H1 (cell line): Measurements from ENCODE around the gene PIK3R5. TPM values are rescaled to one million over a fixed set of nuclear protein-coding genes. Genes with fewer than 3 reads are reported as not detected.

Experiments used
- CTCF ChIA-PET: fragments of 300-600 bp; sonication (Branson Sonifier 250); formaldehyde crosslinking; loops from one replicate; lab custom pipeline; 2021; ENCODE audit not compliant: partially characterized antibody; lab: Charles Lee
- POLR2A ChIA-PET: fragments of 300-600 bp; sonication (Branson Sonifier 250); formaldehyde crosslinking; loops from one replicate; lab custom pipeline; 2021; ENCODE audit warnings: inconsistent platforms; ENCODE audit not compliant: partially characterized antibody; lab: Charles Lee
- DNase-seq, 2 experiments: peaks; one replicate each; pipeline versions ENCODE4 v3.0.0 to v3.0.0-alpha.2; 2010 to 2022; ENCODE audit warnings: low spot score in 2 of 2, low read depth in 1 of 2, mixed read lengths in 1 of 2
- FAIRE-seq: peaks from 2 replicates; lab custom pipeline; 2011; peaks lifted over from hg19 to GRCh38; lab: Jason Lieb, UNC
- H2AFZ ChIP-seq: 2 replicates; pipeline ENCODE4 v1.8.1; 2012; ENCODE audit warnings: low read length, inconsistent platforms
- H2AK5ac ChIP-seq: 2 replicates; pipeline ENCODE4 v1.6.1; 2013; ENCODE audit warnings: low read depth, low read length
- H2BK120ac ChIP-seq: replicated peaks from 2 replicates; pipeline ENCODE3; 2013; ENCODE audit warnings: low read depth, low read length, inconsistent platforms
- H2BK12ac ChIP-seq: 2 replicates; pipeline ENCODE4 v1.6.1; 2013; ENCODE audit warnings: low read depth, low read length
- H2BK15ac ChIP-seq: 2 replicates; pipeline ENCODE4 v1.6.1; 2013; ENCODE audit warnings: low read length
- H2BK20ac ChIP-seq: 2 replicates; pipeline ENCODE4 v1.6.1; 2013; ENCODE audit warnings: low read length
- H2BK5ac ChIP-seq: 2 replicates; pipeline ENCODE4 v1.6.1; 2013; ENCODE audit warnings: low read depth, low read length
- H3K14ac ChIP-seq: 2 replicates; pipeline ENCODE4 v1.6.1; 2013; ENCODE audit warnings: inconsistent platforms; ENCODE audit not compliant: insufficient read length
- H3K18ac ChIP-seq: 2 replicates; pipeline ENCODE4 v1.6.1; 2013; ENCODE audit warnings: low read length; ENCODE audit errors: extremely low read depth
- H3K23ac ChIP-seq: 2 replicates; pipeline ENCODE4 v1.6.1; 2013; ENCODE audit warnings: inconsistent platforms; ENCODE audit not compliant: insufficient read length
- H3K23me2 ChIP-seq: 2 replicates; pipeline ENCODE4 v1.6.1; 2013; ENCODE audit warnings: low read depth, low read length
- H3K27ac ChIP-seq: 2 replicates; pipeline ENCODE4 v1.6.1; 2011; ENCODE audit warnings: low read depth, low read length, inconsistent platforms
- H3K27me3 ChIP-seq, 4 experiments: replicated peaks in 1 of 4; 1 replicate in 1 of 4; 2 replicates in 3 of 4; pipeline versions ENCODE4 v1.6.1 to v1.8.1; 2011 to 2013; ENCODE audit warnings: low read length in 3 of 4, mild to moderate bottlenecking in 3 of 4, inconsistent platforms in 2 of 4, mixed read lengths in 2 of 4, moderate library complexity in 1 of 4; ENCODE audit not compliant: control insufficient read depth in 3 of 4, insufficient read depth in 3 of 4; ENCODE audit errors: extremely low read depth in 1 of 4
- H3K36me3 ChIP-seq, 4 experiments: 2 replicates each; pipeline versions ENCODE4 v1.6.1 to v1.8.1; 2011 to 2013; ENCODE audit warnings: mild to moderate bottlenecking in 4 of 4, low read length in 3 of 4, moderate library complexity in 2 of 4, control low read depth in 1 of 4, inconsistent platforms in 1 of 4; ENCODE audit not compliant: insufficient read depth in 4 of 4, control insufficient read depth in 2 of 4
- H3K4ac ChIP-seq: replicated peaks from 2 replicates; pipeline ENCODE3; 2013; ENCODE audit warnings: low read length, low read depth, mixed read lengths, inconsistent platforms; ENCODE audit not compliant: insufficient read length
- H3K4me1 ChIP-seq, 4 experiments: replicated peaks in 1 of 4; 1 replicate in 1 of 4; 2 replicates in 3 of 4; pipeline versions ENCODE4 v1.6.1 to v1.8.1; 2011 to 2013; ENCODE audit warnings: low read length in 3 of 4, inconsistent platforms in 2 of 4, mixed read lengths in 1 of 4; ENCODE audit not compliant: insufficient read depth in 4 of 4, control insufficient read depth in 3 of 4
- H3K4me2 ChIP-seq, 2 experiments: 2 replicates each; pipeline versions ENCODE4 v1.6.1 to v1.8.1; 2011 to 2013; ENCODE audit warnings: low read depth in 2 of 2, low read length in 2 of 2, control low read depth in 1 of 2, inconsistent platforms in 1 of 2, mild to moderate bottlenecking in 1 of 2; ENCODE audit not compliant: insufficient read depth in 1 of 2
- H3K4me3 ChIP-seq, 4 experiments: fragments of 200-600, 300-600 bp in 1 of 4; sonication (generic), shearing (Covaris generic), sonication (Bioruptor Twin) in 1 of 4; 2 replicates each; pipeline versions ENCODE4 v1.5.1 to v1.8.1; 2011 to 2016; ENCODE audit warnings: low read length in 4 of 4, low read depth in 3 of 4, control low read depth in 2 of 4, inconsistent platforms in 2 of 4, mild to moderate bottlenecking in 2 of 4, mixed read lengths in 1 of 4, moderate library complexity in 1 of 4; ENCODE audit not compliant: insufficient read depth in 2 of 4; ENCODE audit errors: extremely low read depth in 1 of 4
- H3K56ac ChIP-seq: replicated peaks from 2 replicates; pipeline ENCODE3; 2013; ENCODE audit warnings: low read depth, mild to moderate bottlenecking, mixed read lengths, low read length, inconsistent platforms; ENCODE audit not compliant: insufficient read length
- H3K79me1 ChIP-seq: 2 replicates; pipeline ENCODE4 v1.6.1; 2013; ENCODE audit warnings: low read depth, low read length, control low read depth
- H3K79me2 ChIP-seq, 2 experiments: 2 replicates each; pipeline versions ENCODE4 v1.6.1 to v1.8.1; 2012 to 2013; ENCODE audit warnings: low read length in 2 of 2, mild to moderate bottlenecking in 2 of 2, inconsistent platforms in 1 of 2; ENCODE audit not compliant: insufficient read depth in 2 of 2, control insufficient read depth in 1 of 2
- H3K9ac ChIP-seq, 4 experiments: replicated peaks in 1 of 4; 1 replicate in 1 of 4; 2 replicates in 3 of 4; pipeline versions ENCODE4 v1.6.1 to v1.8.1; 2011 to 2013; ENCODE audit warnings: low read depth in 3 of 4, low read length in 3 of 4, control low read depth in 2 of 4, mild to moderate bottlenecking in 2 of 4, moderate library complexity in 2 of 4, inconsistent platforms in 1 of 4; ENCODE audit errors: extremely low read depth in 1 of 4
- H3K9me3 ChIP-seq, 2 experiments: 2 replicates each; pipeline versions ENCODE4 v1.6.1 to v1.8.1; 2012 to 2013; ENCODE audit warnings: mild to moderate bottlenecking in 2 of 2, moderate library complexity in 2 of 2, control low read depth in 1 of 2, inconsistent platforms in 1 of 2, low read depth in 1 of 2, low read length in 1 of 2, mixed read lengths in 1 of 2; ENCODE audit not compliant: insufficient read depth in 2 of 2
- H4K20me1 ChIP-seq, 2 experiments: replicated peaks in 1 of 2; 2 replicates each; pipeline versions ENCODE3 to v1.8.1; 2011 to 2013; ENCODE audit warnings: inconsistent platforms in 2 of 2, low read length in 2 of 2, mild to moderate bottlenecking in 1 of 2; ENCODE audit not compliant: insufficient read depth in 2 of 2, control insufficient read depth in 1 of 2
- H4K5ac ChIP-seq: 2 replicates; pipeline ENCODE4 v1.6.1; 2013; ENCODE audit warnings: low read length, low read depth, mixed read lengths, inconsistent platforms; ENCODE audit not compliant: insufficient read length
- H4K8ac ChIP-seq: 2 replicates; pipeline ENCODE4 v1.8.0; 2013; ENCODE audit warnings: mild to moderate bottlenecking, moderate library complexity, low read length, inconsistent platforms; ENCODE audit not compliant: insufficient read depth; ENCODE audit errors: extremely low read depth
- H4K91ac ChIP-seq: replicated peaks from 2 replicates; pipeline ENCODE3; 2013; ENCODE audit warnings: low read length, mixed read lengths, inconsistent platforms; ENCODE audit not compliant: insufficient read length
- ATF2 ChIP-seq: IDR thresholded peaks from 2 replicates; pipeline ENCODE4 v1.6.1; 2012; ENCODE audit warnings: low read length, inconsistent platforms
- BCL11A ChIP-seq, 2 experiments: IDR thresholded peaks; one replicate each; pipeline ENCODE4 v1.6.1; 2011; ENCODE audit warnings: low read depth in 2 of 2, low read length in 2 of 2, mild to moderate bottlenecking in 2 of 2
- EP300 ChIP-seq, 2 experiments: IDR thresholded peaks; 1 replicate in 1 of 2; 2 replicates in 1 of 2; pipeline ENCODE4 v1.6.1; 2011 to 2012; ENCODE audit warnings: low read depth in 2 of 2, low read length in 2 of 2, mild to moderate bottlenecking in 2 of 2, borderline replicate concordance in 1 of 2, inconsistent platforms in 1 of 2, moderate library complexity in 1 of 2
- JUN ChIP-seq: IDR thresholded peaks from 2 replicates; pipeline ENCODE4 v1.6.1; 2011; ENCODE audit warnings: low read depth, mild to moderate bottlenecking, improper control_type of control experiment, low read length
- JUND ChIP-seq: IDR thresholded peaks from 2 replicates; pipeline ENCODE4 v1.6.1; 2011; ENCODE audit warnings: mild to moderate bottlenecking, improper control_type of control experiment, low read length
- MAFK ChIP-seq: IDR thresholded peaks from 2 replicates; pipeline ENCODE4 v1.6.1; 2012; ENCODE audit warnings: low read depth, mild to moderate bottlenecking, improper control_type of control experiment, low read length
- NANOG ChIP-seq: IDR thresholded peaks from 2 replicates; pipeline ENCODE4 v1.6.1; 2011; ENCODE audit warnings: low read length, low read depth, mild to moderate bottlenecking, inconsistent platforms; ENCODE audit not compliant: insufficient read depth, poor library complexity, severe bottlenecking
- POLR2A ChIP-seq, 2 experiments: IDR thresholded peaks; 1 replicate in 1 of 2; 2 replicates in 1 of 2; pipeline ENCODE4 v1.6.1; 2011; ENCODE audit warnings: low read depth in 2 of 2, low read length in 2 of 2, mild to moderate bottlenecking in 2 of 2; ENCODE audit errors: control extremely low read depth in 1 of 2
- POU5F1 ChIP-seq: IDR thresholded peaks from 2 replicates; pipeline ENCODE4 v1.6.1; 2011; ENCODE audit warnings: low read depth, mild to moderate bottlenecking, low read length, moderate library complexity
- SRF ChIP-seq: IDR thresholded peaks from 2 replicates; pipeline ENCODE4 v1.6.1; 2011; ENCODE audit warnings: mild to moderate bottlenecking, low read depth, low read length, moderate library complexity
- TAF7 ChIP-seq: optimal IDR thresholded peaks from 2 replicates; pipeline ENCODE3; 2011; ENCODE audit warnings: low read depth, mild to moderate bottlenecking, inconsistent platforms, low read length, moderate library complexity, borderline replicate concordance
- YY1 ChIP-seq: IDR thresholded peaks from 2 replicates; pipeline ENCODE4 v1.6.1; 2011; ENCODE audit warnings: low read depth, mild to moderate bottlenecking, low read length
- WGBS, 2 experiments: shearing (Covaris generic) in 1 of 2; methylation state at CpG; one replicate each; pipeline versions ENCODE4 v1.1.6 to v1.1.7; 2013 to 2015; ENCODE audit warnings: low lambda C conversion rate in 2 of 2, mixed read lengths in 2 of 2, inconsistent platforms in 1 of 2, low coverage in 1 of 2, missing lambda C conversion rate in 1 of 2; ENCODE audit not compliant: insufficient replicate concordance in 2 of 2, insufficient coverage in 1 of 2, insufficient read length in 1 of 2; ENCODE audit errors: extremely low coverage in 1 of 2, missing lambda C conversion rate in 1 of 2; 5-methylcytosine and 5-hydroxymethylcytosine counted together
- polyA plus RNA-seq, 7 experiments: library from polyadenylated mRNA; depleted of rRNA in 3 of 7; stranded (reverse) in 5 of 7; unstranded in 2 of 7; fragments of >200 nt in 5 of 7; fragments of 200-250 nt in 2 of 7; gene quantifications; 1 replicate in 5 of 7; 2 replicates in 1 of 7; 4 replicates in 1 of 7; pipeline versions ENCODE4 v1.2.1 to v1.2.3, GENCODE V29; 2011 to 2013; ENCODE audit warnings: missing spikeins in 2 of 7, mixed read lengths in 2 of 7
- total RNA-seq: library from RNA; stranded (reverse); fragmentation: NEBNext Ultra II Directional; extraction: Animal tissue kit (Norgen Biotek cat#: 25700); gene quantifications from 2 replicates; pipeline ENCODE4 v1.2.1, GENCODE V29; 2021

The PIK3R5 gene
- total and polyA plus RNA-seq, 2 of the 8 experiments (the other 6 are each of a cell fraction or from before 2014, with no cell fraction given): 2.7 to 4.3 TPM

GRCh38 chr17:8849311-8850041, 116.0 kb downstream of the PIK3R5 start:
- WGBS, 2 experiments: 85% methylated on average over 4 of the region's 4 CpGs; no CpG with 5 or more reads in 1 of the 2 experiments
- no peak for TF ChIP-seq BCL11A (IDR thresholded peaks at IDR 0.05; ENCODE audit: low read depth in 2 of 2, low read length in 2 of 2)
- no peak for TF ChIP-seq YY1
- no peak for TF ChIP-seq POU5F1
- no peak for TF ChIP-seq TAF7
- no peak for TF ChIP-seq POLR2A (IDR thresholded peaks at IDR 0.05; ENCODE audit: control extremely low read depth in 1 of 2, low read depth in 2 of 2, low read length in 2 of 2)
- TF ChIP-seq SRF: no peak
- no peak for TF ChIP-seq NANOG
- no peak for TF ChIP-seq JUND
- TF ChIP-seq EP300 (IDR thresholded peaks at IDR 0.05; ENCODE audit: borderline replicate concordance in 1 of 2, low read depth in 2 of 2, low read length in 2 of 2): no peak
- TF ChIP-seq ATF2: no peak
- TF ChIP-seq JUN: no peak
- no peak for TF ChIP-seq MAFK

More at GRCh38 chr17:8849311-8850041, 116.0 kb downstream of the PIK3R5 start:
- Histone ChIP-seq H3K14ac (no peak overlapping the region), H3K4ac (no peak overlapping the region), H3K4me2 (no peak overlapping the region), H3K4me1 (peaks cover 0 to 3% (median 0%) of the 10 kb centered on the region in 4 experiments; a peak in 1 of 7 replicates), H2BK12ac (no peak overlapping the region), H2AFZ (no peak overlapping the region), H3K23me2 (no peaks in the 10 kb centered on the region), H3K4me3 (no peak overlapping the region), H2BK120ac (no peak overlapping the region), H3K79me2 (no peaks in the 10 kb centered on the region), H3K36me3 (no peaks in the 10 kb centered on the region), H4K20me1 (no peaks in the 10 kb centered on the region), H2BK20ac (no peak overlapping the region), H3K9ac (no peak overlapping the region), H3K79me1 (no peaks in the 10 kb centered on the region), H4K5ac (no peak overlapping the region), H3K27ac (no peak overlapping the region), H3K56ac (no peak overlapping the region), H3K18ac (no peak overlapping the region), H2BK5ac (no peak overlapping the region), H4K91ac (no peak overlapping the region), H3K9me3 (no peaks in the 10 kb centered on the region), H4K8ac (no peak overlapping the region), H3K23ac (no peak overlapping the region), H3K27me3 (no peaks in the 10 kb centered on the region), H2BK15ac (no peak overlapping the region), H2AK5ac (no peak overlapping the region)
- FAIRE-seq (no peak), DNase-seq (no peak)
- POLR2A ChIA-PET: no interaction called here
- CTCF ChIA-PET: interaction anchor here (0.6 to 1.6 kb wide), 8 partner anchors 8 to 198 kb away, joined by 3 to 5 read pairs (median 4); no protein-coding TSS in a partner anchor
